GM15510 (cell line): ENCODE data around the gene LACTB.

Source experiments
- POLR2A ChIP-seq: IDR thresholded peaks from 3 replicates; pipeline ENCODE4 v1.6.1; 2011; ENCODE audit warnings: borderline replicate concordance; ENCODE audit not compliant: insufficient read length; ENCODE audit errors: extremely low read depth

The LACTB gene

DNA sequence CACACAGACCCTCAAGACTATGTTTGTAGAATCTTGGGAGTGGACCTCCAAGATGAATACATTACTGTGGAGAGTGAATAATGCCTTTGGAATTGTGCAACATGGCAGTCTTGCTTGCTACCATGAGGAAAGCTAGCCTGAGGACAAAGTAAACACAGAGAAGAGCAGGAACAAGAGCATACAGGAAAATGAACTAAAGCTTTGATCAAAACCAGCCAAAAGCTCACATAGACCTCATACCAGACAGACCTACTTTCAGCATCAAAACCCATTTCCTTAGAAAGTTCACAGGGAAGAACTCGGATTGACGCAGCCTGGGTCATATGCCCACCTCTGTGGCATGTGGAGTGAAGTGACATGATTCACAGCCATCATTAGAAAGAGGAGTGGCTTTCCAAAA lies 64.4 kb downstream of the LACTB start:
- TF ChIP-seq POLR2A: no peak

DNA sequence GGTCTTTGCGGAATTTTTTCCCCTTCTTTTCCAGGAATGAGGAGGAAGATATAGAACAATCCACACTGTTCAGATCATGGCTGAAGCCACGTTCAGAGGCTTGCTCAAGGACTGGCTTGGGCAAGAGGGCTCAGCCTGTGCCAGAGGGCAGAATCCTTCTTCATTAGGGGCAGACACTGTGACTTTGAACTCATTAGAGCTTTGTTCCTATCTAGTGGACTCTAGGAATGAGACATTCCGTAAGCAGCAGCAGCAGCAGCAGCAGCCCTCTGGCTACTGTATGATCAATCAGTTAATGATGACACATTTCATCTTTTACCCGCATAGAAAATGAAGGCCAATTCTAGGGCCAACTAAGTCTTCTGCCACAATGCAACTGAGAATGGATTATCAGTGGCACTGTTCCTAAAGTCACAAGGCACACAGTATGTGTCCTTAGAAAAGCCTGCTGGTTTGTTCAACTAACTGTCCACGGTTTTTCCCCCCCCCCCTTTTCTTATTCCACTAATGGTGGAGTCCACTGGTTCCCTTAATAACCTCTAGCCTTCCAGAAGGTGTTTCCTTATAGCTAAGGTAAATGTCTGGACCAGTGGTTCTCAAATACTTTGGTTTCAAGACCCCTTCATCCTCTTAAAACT lies 66.0 kb downstream of the LACTB start:
- TF ChIP-seq POLR2A: no peak

DNA sequence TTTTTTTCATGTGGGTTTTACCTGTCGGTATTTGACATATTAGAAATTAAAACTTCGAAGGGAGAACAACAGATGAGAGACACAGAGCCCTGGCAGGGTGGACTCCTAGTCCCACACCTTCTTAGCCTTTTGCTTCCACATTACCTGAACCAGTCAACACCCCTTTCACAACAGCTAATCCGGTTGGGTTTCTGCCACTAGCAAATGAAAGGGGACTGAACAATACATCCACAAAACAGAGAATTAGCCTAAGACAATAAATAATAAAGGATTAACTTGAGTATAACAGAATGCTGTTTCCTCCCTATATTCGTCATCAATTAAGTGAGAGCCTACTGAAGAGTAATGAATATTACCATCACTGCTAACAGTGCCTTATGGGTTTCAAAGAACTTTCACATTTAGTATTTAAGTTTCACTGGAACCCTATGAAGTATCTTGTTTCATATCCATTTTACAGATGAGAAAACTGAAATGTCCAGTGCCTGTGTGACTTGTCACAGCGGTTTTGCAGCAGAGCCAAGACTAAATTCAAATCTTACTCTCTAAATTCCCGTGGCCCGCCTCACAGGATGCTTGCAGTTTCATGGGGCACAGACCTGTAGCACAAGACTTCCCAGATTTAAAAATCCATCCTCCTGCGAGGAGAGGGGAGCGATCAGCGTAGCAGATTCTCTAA lies 66.7 kb downstream of the LACTB start:
- no peak for TF ChIP-seq POLR2A

DNA sequence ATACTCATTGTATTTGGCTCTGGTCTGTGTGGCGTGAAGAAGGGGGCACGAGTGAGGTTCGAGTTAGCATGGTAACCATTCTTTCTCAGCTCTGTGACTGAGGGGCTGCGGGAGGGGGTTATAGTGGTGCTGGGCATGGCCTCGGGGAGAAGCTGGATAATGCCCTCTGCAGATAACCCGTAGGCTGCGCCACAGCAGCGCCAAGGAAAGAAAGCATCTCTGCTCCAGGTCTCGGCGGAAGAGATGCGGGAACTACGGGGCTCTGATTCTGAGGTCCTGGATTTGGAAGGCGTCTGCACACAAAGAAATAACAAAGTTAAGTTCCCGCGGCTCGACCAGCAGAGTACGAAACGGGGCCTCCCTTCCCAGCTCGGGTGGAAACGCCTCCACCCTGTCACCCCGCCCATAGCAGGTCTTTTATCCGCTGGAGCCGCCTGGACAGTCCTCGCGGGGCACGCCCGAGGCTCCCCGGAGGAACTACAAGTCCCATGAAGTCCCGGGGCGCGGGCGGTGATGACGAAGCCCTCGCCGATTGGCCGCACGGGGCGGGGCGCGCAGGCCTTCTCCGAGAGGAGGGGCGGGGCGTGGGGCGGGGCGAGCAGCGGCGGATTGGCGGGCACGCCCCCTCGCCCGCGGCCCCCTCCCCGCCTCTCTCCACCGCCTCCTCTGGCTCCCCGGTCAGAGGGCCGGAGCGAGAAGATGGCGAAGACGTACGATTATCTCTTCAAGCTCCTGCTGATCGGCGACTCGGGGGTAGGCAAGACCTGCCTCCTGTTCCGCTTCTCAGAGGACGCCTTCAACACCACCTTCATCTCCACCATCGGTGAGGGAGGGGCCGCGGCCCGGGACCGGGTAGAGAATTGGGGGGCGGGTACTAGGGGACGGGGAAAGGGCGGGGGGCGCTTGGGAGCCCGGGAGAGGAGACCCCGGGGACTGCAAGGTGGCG lies 67.5 kb downstream of the LACTB start, which contains the start of gene RAB8B:
Gene RAB8B, plus strand, starts transcription at position 681 of the 946 bp plus-strand sequence. Its CDS starts 19 bp downstream, at position 700.
- TF ChIP-seq POLR2A: peak; percentile 72

DNA sequence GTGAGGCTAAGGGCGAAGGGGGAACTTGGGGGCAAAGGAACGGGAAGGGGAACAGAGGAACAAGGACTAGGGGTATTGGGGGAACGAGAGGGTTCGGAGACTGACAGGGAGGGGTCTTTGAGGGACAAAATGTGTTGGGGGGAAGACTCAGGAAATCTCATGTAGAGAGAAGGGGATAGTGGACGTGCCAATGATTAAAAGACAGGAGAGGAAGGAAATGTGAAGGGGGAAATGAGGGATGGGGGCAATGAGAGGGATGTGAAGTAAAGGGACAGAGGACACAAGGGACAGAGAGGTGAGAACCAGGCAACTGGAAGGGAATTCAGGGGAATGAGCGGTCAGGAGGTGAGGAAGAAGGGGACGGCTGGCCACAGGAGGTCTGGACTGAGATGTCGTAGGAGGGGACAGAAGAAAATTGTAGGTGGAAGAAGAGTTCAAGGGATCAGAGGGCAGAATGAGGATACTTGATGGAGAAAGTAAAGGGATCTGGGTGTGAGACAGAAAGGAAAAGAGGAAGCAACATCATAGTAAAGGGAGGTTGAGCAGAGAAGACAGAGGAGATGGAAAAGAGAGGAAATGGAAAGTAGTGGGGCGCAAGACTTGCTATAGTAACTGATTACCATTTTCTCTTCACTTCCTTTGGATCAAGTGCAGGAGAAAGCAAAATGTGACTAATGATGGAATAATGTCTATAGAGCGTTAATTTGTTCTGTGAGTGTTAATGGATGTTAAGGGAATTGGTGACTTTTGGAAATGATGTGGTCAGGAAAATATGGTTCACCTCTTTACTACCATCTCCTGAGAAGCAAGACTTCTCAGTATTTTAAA lies 68.5 kb downstream of the LACTB start:
- TF ChIP-seq POLR2A: no peak

DNA sequence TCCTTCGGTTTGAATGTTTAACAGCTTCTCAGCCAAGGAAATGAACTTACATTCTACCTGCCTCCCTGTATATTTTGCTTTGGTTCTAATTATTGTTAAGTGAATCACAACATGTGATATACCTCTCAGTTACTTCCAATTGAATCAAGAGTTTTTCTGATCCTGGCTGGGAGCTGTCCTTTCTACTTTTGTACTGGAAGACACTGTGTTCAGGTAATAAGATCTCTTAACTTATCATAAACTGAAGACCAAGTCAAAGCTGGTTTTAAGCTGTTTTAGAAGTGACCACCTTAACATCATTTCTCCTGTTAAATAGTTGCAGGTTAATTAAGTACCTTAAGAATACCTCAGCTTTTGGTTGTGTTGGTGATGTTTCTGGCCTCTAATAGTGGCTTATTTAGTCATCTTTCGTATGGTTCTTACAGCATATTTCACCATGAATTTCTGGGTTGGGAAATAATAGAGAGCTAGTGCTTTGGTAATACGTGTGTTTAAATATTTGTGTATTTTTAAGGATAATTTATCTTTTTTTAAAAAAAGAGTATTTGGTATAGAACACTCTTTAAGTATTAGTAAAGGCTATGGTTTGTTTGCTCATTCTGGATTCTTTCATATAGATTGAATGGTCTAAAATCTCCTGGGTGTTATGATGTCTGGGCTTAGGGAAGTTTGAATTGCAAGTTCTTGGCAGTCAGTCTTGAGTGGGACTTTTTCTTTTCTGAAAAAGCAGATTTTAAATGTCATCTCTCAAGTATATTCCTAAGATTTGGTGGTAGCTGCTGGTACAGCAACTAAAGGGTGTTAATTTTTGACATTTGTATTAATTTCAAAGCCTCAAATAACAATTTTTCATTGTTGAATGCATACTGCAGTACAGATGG lies 69.3 kb downstream of the LACTB start:
- TF ChIP-seq POLR2A: no peak
